Measurements from ENCODE around the gene CREB5.

DNA sequence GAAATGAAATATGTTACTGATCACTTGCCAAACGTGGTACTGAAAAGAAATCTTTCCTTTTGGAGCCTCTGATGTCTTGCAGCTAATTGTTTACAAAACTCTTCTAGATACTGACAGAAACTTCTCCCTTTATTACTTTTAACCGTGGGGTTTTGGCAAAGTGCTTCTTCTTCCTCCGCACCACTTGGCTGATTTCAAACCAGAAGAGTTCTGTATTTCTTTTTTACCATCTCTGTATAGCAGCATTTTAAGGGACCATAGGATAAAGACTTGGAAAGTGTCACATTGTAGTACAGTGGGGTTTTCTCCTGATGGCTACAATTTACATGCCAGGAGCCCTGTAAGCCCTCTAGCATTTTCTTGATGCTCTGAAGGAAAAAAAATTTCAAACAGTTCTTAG is 21.9 kb upstream of the CREB5 start:
- TF ChIP-seq CTCF (IDR thresholded peaks at IDR 0.05) = no peak
- TF ChIP-seq POLR2A (IDR thresholded peaks at IDR 0.05) = no peak
- no peak for TF ChIP-seq EP300 (IDR thresholded peaks at IDR 0.05)
- TF ChIP-seq POLR2AphosphoS5 (IDR thresholded peaks at IDR 0.05) = no peak
